AG09319 (cell line): ENCODE data around the gene MED13.

Experiments
- DNase-seq: peaks from one replicate; pipeline ENCODE4 v3.0.0-alpha.2; 2010; ENCODE audit warnings: low read depth; ENCODE audit errors: extremely low read depth
- TF ChIP-seq, protein P1 (sequence below): IDR thresholded peaks from 2 replicates; pipeline ENCODE4 v1.5.1; 2011; ENCODE audit warnings: low read depth, mild to moderate bottlenecking, inconsistent platforms, low read length, moderate library complexity

The MED13 gene, protein sequence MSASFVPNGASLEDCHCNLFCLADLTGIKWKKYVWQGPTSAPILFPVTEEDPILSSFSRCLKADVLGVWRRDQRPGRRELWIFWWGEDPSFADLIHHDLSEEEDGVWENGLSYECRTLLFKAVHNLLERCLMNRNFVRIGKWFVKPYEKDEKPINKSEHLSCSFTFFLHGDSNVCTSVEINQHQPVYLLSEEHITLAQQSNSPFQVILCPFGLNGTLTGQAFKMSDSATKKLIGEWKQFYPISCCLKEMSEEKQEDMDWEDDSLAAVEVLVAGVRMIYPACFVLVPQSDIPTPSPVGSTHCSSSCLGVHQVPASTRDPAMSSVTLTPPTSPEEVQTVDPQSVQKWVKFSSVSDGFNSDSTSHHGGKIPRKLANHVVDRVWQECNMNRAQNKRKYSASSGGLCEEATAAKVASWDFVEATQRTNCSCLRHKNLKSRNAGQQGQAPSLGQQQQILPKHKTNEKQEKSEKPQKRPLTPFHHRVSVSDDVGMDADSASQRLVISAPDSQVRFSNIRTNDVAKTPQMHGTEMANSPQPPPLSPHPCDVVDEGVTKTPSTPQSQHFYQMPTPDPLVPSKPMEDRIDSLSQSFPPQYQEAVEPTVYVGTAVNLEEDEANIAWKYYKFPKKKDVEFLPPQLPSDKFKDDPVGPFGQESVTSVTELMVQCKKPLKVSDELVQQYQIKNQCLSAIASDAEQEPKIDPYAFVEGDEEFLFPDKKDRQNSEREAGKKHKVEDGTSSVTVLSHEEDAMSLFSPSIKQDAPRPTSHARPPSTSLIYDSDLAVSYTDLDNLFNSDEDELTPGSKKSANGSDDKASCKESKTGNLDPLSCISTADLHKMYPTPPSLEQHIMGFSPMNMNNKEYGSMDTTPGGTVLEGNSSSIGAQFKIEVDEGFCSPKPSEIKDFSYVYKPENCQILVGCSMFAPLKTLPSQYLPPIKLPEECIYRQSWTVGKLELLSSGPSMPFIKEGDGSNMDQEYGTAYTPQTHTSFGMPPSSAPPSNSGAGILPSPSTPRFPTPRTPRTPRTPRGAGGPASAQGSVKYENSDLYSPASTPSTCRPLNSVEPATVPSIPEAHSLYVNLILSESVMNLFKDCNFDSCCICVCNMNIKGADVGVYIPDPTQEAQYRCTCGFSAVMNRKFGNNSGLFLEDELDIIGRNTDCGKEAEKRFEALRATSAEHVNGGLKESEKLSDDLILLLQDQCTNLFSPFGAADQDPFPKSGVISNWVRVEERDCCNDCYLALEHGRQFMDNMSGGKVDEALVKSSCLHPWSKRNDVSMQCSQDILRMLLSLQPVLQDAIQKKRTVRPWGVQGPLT (N-terminal part only)

DNA sequence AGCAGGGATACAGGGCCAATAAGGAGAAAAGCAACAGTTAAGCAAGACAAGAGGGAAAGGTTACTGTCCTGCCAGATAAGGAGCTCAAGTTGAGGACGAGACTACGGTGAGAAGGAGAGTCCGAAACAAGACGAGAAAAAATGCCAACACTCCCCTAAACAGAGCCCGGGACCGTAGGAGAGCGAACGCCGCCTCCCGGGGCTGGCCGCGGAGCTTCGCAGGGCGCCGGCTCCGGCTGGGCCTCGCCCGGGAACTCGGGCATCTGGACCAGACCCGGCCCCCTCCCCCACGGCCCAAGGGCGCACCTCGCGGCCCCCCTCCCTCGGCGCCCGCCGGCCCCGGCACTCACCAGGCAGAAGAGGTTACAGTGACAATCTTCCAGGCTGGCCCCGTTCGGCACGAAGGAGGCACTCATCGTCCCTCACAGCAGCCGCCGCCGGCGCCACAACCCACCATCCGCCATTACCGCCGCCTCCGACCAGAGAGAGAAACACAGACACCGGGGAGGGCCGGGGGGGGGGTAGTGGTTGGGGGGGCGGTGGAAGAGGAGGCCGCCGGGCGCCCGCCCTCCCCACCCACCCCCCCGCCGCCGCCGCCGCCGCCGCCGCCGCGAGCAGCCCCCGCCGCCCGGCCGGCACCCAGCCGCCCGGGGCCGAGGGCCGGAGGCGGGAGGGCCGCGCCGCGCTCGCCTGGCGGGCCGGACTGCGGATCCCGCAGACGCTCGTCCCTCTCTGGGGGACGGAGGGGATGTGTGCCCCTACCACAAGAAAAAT, at the start of gene MED13:
Gene MED13 (minus strand): TSS at position 488 of the 773 bp plus-strand sequence. CDS start 73 bp downstream, at position 415.
- TF ChIP-seq, protein P1, sequence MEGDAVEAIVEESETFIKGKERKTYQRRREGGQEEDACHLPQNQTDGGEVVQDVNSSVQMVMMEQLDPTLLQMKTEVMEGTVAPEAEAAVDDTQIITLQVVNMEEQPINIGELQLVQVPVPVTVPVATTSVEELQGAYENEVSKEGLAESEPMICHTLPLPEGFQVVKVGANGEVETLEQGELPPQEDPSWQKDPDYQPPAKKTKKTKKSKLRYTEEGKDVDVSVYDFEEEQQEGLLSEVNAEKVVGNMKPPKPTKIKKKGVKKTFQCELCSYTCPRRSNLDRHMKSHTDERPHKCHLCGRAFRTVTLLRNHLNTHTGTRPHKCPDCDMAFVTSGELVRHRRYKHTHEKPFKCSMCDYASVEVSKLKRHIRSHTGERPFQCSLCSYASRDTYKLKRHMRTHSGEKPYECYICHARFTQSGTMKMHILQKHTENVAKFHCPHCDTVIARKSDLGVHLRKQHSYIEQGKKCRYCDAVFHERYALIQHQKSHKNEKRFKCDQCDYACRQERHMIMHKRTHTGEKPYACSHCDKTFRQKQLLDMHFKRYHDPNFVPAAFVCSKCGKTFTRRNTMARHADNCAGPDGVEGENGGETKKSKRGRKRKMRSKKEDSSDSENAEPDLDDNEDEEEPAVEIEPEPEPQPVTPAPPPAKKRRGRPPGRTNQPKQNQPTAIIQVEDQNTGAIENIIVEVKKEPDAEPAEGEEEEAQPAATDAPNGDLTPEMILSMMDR: no peak
- no peak for DNase-seq

DNA sequence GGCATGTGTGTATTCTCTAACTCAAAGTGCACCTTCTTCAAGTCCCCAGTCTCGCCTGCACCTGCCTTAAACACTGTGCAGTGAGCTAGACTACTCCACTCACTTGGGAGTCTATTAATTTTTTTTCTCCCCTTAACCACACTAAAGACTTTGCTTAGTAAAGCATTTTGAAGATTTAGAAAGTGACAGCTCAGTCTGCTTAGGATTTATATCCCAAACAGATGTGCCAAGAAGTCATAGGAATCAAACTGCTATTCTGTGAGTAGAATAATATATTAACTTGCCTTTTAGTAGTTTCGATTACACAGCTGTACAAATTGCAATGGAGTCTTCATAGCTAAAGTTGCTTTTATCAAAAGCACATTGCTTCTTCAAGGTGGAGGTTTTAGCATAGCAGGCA, 47.2 kb upstream of the MED13 start:
- TF ChIP-seq, protein P1: no peak
- DNase-seq: no peak

DNA sequence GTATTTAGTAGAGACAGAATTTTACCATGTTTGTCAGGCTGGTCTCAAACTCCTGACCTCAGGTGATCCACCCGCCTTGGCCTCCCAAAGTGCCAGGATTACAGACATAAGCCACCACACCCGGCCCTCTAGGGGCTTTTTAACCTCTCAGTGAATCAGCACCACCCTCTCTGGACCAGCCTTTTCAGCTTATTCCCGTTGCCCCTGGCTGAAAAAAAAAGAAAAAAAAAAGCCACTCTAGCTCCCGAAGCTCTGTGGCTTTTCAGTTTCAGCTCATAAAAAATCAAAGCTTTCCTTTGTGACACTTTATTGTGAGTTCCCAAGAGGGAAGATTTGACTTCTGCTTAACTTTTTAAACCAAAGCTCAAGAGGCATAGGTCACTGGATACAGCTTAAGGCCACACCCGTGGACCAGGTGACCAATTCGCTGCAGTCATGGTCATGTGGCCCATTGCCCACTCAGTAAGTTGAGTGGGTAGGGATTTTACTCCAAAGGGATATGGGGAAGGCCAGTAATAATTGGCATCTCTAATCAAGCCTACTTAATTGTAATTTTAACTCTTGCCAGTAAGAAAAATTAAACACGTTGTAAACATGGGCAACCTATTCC, 46.6 kb upstream of the MED13 start:
- DNase-seq: no peak
- TF ChIP-seq, protein P1: no peak

DNA sequence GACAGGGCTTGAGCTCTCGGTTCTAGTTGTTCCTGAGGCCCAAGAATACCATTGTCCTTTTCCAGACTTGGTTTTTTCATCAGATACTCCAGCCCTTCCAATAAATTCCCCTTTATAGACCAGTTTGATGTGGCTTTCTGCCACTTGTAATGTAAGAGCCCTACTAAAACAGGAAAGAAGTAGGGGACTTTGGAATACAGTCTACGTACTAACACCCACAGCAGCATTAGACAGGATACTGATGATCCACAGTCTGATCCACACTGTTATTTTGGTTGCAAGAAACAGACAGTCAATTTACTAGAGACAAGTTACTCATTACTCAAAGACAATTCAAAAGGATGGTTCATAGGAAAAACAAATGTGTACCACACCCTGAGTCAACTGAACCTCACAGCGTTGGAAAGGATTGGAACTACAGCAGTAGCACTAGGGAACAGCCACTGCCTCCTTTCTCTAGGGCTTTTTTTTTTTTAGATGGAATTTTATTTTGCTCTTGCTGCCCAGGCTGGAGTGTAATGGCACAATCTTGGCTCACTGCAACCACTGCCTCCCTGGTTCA, 45.9 kb upstream of the MED13 start:
- DNase-seq: no peak

DNA sequence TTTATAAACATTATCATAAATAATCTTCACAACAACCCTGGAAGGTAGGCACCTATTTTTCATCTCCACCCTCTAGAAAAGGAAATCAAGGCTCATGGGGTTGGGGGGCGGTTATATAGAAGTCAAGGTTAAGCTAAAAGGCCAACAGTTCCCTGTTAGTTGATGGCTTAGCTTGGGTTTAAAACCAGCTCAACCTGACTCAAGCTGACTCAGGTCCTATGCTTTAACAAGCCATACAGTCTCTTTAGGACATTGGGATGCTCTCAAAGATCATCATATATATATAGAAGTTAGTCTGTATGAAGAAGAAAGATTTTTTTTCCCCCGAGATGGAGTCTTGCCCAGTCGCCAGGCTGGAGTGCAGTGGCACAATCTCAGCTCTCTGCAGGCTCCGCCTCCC, 44.8 kb upstream of the MED13 start:
- TF ChIP-seq, protein P1: no peak
- no peak for DNase-seq

More for the DNA sequence above, 45.9 kb upstream of the MED13 start:
- TF ChIP-seq, protein P1: no peak

DNA sequence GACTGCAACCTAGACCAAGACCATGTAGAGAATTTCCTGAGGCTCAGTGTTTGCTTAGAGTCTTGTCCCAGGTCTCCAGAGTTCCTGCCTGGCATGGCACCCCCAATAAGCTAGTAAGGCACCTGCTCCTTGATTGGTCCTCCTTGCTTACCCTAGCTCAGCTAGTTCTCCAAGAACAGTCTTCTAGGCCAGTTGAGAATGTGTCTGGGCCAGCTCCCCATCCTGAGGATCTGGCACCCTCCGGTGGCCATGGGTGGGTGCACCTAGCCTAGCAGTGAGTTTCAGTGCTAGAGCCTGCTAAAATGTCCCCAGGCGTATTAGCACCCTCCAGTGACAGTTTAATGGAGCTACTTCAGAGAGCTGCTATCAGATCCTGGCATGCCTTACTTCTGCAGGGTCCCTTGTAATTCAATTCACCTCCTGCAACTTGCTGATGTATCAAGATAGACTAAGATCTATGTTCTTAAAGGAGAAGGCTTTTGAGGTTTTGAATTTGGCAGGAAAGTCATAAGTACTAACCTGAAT, 44.4 kb upstream of the MED13 start:
- TF ChIP-seq, protein P1: peak; percentile 82
- DNase-seq: peak; percentile 56
